Activated CD4-positive, alpha-beta T cell treated with anti-CD3 and anti-CD28 coated beads, Interleukin-10, Interleukin-2, amounts not matched to agents 100 ng/mL and 50 ng/mL, durations not matched to agents 16 hours and 8 hours (primary cell): ENCODE data around the gene AJUBA.
A peak's percentile ranks its signal among the peaks of the same experiment; 100 is the strongest.
"Not testable (repeated sequence)": the region's sequence is repeated elsewhere in the genome, so short reads cannot be mapped to it uniquely, and the experiment has no call there.

ENCODE experiments used
- DNase-seq: peaks from one replicate; pipeline ENCODE4 v3.0.0-alpha.2; 2020

Gene AJUBA

GRCh38 chr14:22982477-22983245 lies at the start of gene AJUBA:
TSS of gene AJUBA (minus strand) at chr14:22982551. CDS start at chr14:22982266, 285 bp downstream.
- peak; percentile 75 for DNase-seq

GRCh38 chr14:23030936-23031335 lies 48.6 kb upstream of the AJUBA start:
- DNase-seq = no peak

GRCh38 chr14:23028799-23029198 lies 46.4 kb upstream of the AJUBA start:
- peak; percentile 52 for DNase-seq

GRCh38 chr14:23025151-23025814 lies 42.9 kb upstream of the AJUBA start:
- DNase-seq = no peak

GRCh38 chr14:23024612-23025075 lies 42.3 kb upstream of the AJUBA start:
- no peak for DNase-seq

GRCh38 chr14:23023795-23024152 lies 41.4 kb upstream of the AJUBA start:
- no peak for DNase-seq

- no peak for DNase-seq
These were observed 40.9 kb upstream of the AJUBA start for GRCh38 chr14:23023022-23023794.

- DNase-seq = no peak
These were observed 39.6 kb upstream of the AJUBA start for GRCh38 chr14:23021889-23022442.

GRCh38 chr14:23021434-23021833 lies 39.1 kb upstream of the AJUBA start:
- no peak for DNase-seq

GRCh38 chr14:23020143-23021128 lies 38.1 kb upstream of the AJUBA start:
- DNase-seq = no peak

GRCh38 chr14:23018107-23018506 lies 35.8 kb upstream of the AJUBA start:
- no peak for DNase-seq

- DNase-seq = no peak
These were observed 34.7 kb upstream of the AJUBA start for GRCh38 chr14:23017091-23017490.

GRCh38 chr14:23015618-23016017 lies 33.3 kb upstream of the AJUBA start:
- no peak for DNase-seq

GRCh38 chr14:23013749-23014054 lies 31.4 kb upstream of the AJUBA start:
- DNase-seq = not testable (repeated sequence)

- DNase-seq = no peak
These were observed 30.9 kb upstream of the AJUBA start for GRCh38 chr14:23013054-23013748.

- peak; percentile 89 for DNase-seq
These were observed 27.8 kb upstream of the AJUBA start, which contains the start of gene C14orf93 for GRCh38 chr14:23009939-23010726. TSS of gene C14orf93 (minus strand) at chr14:23010143. CDS start at chr14:22999023, 11,120 bp downstream.

- DNase-seq = no peak
These were observed 27.2 kb upstream of the AJUBA start for GRCh38 chr14:23009483-23009938.

GRCh38 chr14:23008831-23009230 lies 26.5 kb upstream of the AJUBA start:
- no peak for DNase-seq

GRCh38 chr14:23006544-23007419 lies 24.4 kb upstream of the AJUBA start:
- peak; percentile 99 for DNase-seq

GRCh38 chr14:23006188-23006534 lies 23.8 kb upstream of the AJUBA start:
- no peak for DNase-seq
